ENCODE data around the gene CNTNAP2.

Gene CNTNAP2

GRCh38 chr7:147432576-147432975 is 1316.0 kb downstream of the CNTNAP2 start:
- Histone ChIP-seq H2BK120ac (ENCODE audit: insufficient read depth, low read length, poor library complexity) (no peak overlapping the region), H3K23ac (ENCODE audit: low read length) (no peak overlapping the region), H3K9me3 (ENCODE audit: insufficient read depth, low read depth, low read length) (no peaks in the 10 kb centered on the region), H3K14ac (ENCODE audit: low read length) (no peak overlapping the region), H3K4ac (ENCODE audit: low read depth, low read length) (no peak overlapping the region), H3K4me3 (ENCODE audit: low read depth, low read length) (no peak overlapping the region), H2BK5ac (ENCODE audit: low read depth, low read length, poor library complexity) (no peak overlapping the region), H4K91ac (ENCODE audit: low read depth, low read length) (no peak overlapping the region), H3K79me1 (ENCODE audit: low read length) (no peaks in the 10 kb centered on the region), H4K12ac (ENCODE audit: low read depth, low read length) (no peak overlapping the region), H2AFZ (ENCODE audit: insufficient read depth, low read length, poor library complexity) (no peak overlapping the region), H3K27ac (ENCODE audit: low read depth, low read length) (no peak overlapping the region), H2BK12ac (ENCODE audit: low read length) (no peak overlapping the region), H3K4me2 (ENCODE audit: low read length) (no peak overlapping the region), H3K79me2 (ENCODE audit: control insufficient read depth, insufficient read depth, low read length, poor library complexity) (no peaks in the 10 kb centered on the region), H3K9ac (ENCODE audit: low read length) (no peak overlapping the region), H3K4me1 (ENCODE audit: control insufficient read depth in 1 of 2, insufficient read depth in 2 of 2, low read length in 2 of 2) (no peaks in the 10 kb centered on the region), H3K36me3 (ENCODE audit: control insufficient read depth in 1 of 2, insufficient read depth in 2 of 2, low read length in 2 of 2) (no peaks in the 10 kb centered on the region), H4K8ac (ENCODE audit: low read depth, low read length) (no peak overlapping the region), H3K18ac (ENCODE audit: low read length) (no peak overlapping the region), H3K27me3 (ENCODE audit: insufficient read depth, low read length) (no peaks in the 10 kb centered on the region), H2AK5ac (ENCODE audit: low read length) (no peak overlapping the region)
- no peak for DNase-seq
- WGBS (ENCODE audit: extremely low coverage, insufficient coverage, insufficient read length): no CpG with 5 or more reads among the region's 1 CpG

GRCh38 chr7:147436718-147437117 is 1320.1 kb downstream of the CNTNAP2 start:
- Histone ChIP-seq H3K14ac (ENCODE audit: low read length) (no peak overlapping the region), H3K18ac (ENCODE audit: low read length) (no peak overlapping the region), H2BK12ac (ENCODE audit: low read length) (no peak overlapping the region), H4K91ac (ENCODE audit: low read depth, low read length) (no peak overlapping the region), H3K36me3 (ENCODE audit: control insufficient read depth in 1 of 2, insufficient read depth in 2 of 2, low read length in 2 of 2) (no peaks in the 10 kb centered on the region), H3K9me3 (ENCODE audit: insufficient read depth, low read depth, low read length) (no peaks in the 10 kb centered on the region), H3K4me1 (ENCODE audit: control insufficient read depth in 1 of 2, insufficient read depth in 2 of 2, low read length in 2 of 2) (no peaks in the 10 kb centered on the region), H4K8ac (ENCODE audit: low read depth, low read length) (no peak overlapping the region), H3K4ac (ENCODE audit: low read depth, low read length) (no peak overlapping the region), H3K9ac (ENCODE audit: low read length) (no peak overlapping the region), H3K23ac (ENCODE audit: low read length) (no peak overlapping the region), H3K4me2 (ENCODE audit: low read length) (no peak overlapping the region), H3K27me3 (ENCODE audit: insufficient read depth, low read length) (no peaks in the 10 kb centered on the region), H3K27ac (ENCODE audit: low read depth, low read length) (no peak overlapping the region), H2AFZ (ENCODE audit: insufficient read depth, low read length, poor library complexity) (no peak overlapping the region), H2BK120ac (ENCODE audit: insufficient read depth, low read length, poor library complexity) (no peak overlapping the region), H2BK5ac (ENCODE audit: low read depth, low read length, poor library complexity) (no peak overlapping the region), H4K12ac (ENCODE audit: low read depth, low read length) (no peak overlapping the region), H2AK5ac (ENCODE audit: low read length) (no peak overlapping the region), H3K79me1 (ENCODE audit: low read length) (no peaks in the 10 kb centered on the region), H3K79me2 (ENCODE audit: control insufficient read depth, insufficient read depth, low read length, poor library complexity) (no peaks in the 10 kb centered on the region), H3K4me3 (ENCODE audit: low read depth, low read length) (no peak overlapping the region)
- WGBS (ENCODE audit: extremely low coverage, insufficient coverage, insufficient read length): no CpG with 5 or more reads among the region's 3 CpGs
- DNase-seq: no peak

GRCh38 chr7:147438216-147438615 is 1321.6 kb downstream of the CNTNAP2 start:
- H2BK12ac ChIP-seq (ENCODE audit: low read length): no peak overlapping the region
- H4K91ac ChIP-seq (ENCODE audit: low read depth, low read length): no peak overlapping the region
- H2AFZ ChIP-seq (ENCODE audit: insufficient read depth, low read length, poor library complexity): no peak overlapping the region
- no peak overlapping the region for H2AK5ac ChIP-seq (ENCODE audit: low read length)
- no peak overlapping the region for H3K14ac ChIP-seq (ENCODE audit: low read length)
- no peaks in the 10 kb centered on the region for H3K79me1 ChIP-seq (ENCODE audit: low read length)
- no peak overlapping the region for H2BK5ac ChIP-seq (ENCODE audit: low read depth, low read length, poor library complexity)
- H3K4ac ChIP-seq (ENCODE audit: low read depth, low read length): no peak overlapping the region
- WGBS (ENCODE audit: extremely low coverage, insufficient coverage, insufficient read length): no CpG with 5 or more reads among the region's 1 CpG
- H4K12ac ChIP-seq (ENCODE audit: low read depth, low read length): no peak overlapping the region
- no peak overlapping the region for H3K4me2 ChIP-seq (ENCODE audit: low read length)
- no peak for DNase-seq
- H3K23ac ChIP-seq (ENCODE audit: low read length): no peak overlapping the region
- no peak overlapping the region for H3K9ac ChIP-seq (ENCODE audit: low read length)
- H3K9me3 ChIP-seq (ENCODE audit: insufficient read depth, low read depth, low read length): no peaks in the 10 kb centered on the region
- H3K27ac ChIP-seq (ENCODE audit: low read depth, low read length): no peak overlapping the region
- no peak overlapping the region for H3K4me3 ChIP-seq (ENCODE audit: low read depth, low read length)
- H4K8ac ChIP-seq (ENCODE audit: low read depth, low read length): no peak overlapping the region
- no peak overlapping the region for H2BK120ac ChIP-seq (ENCODE audit: insufficient read depth, low read length, poor library complexity)
- no peaks in the 10 kb centered on the region for H3K79me2 ChIP-seq (ENCODE audit: control insufficient read depth, insufficient read depth, low read length, poor library complexity)
- no peaks in the 10 kb centered on the region for H3K4me1 ChIP-seq (ENCODE audit: control insufficient read depth in 1 of 2, insufficient read depth in 2 of 2, low read length in 2 of 2)
- no peaks in the 10 kb centered on the region for H3K27me3 ChIP-seq (ENCODE audit: insufficient read depth, low read length)
- H3K36me3 ChIP-seq (ENCODE audit: control insufficient read depth in 1 of 2, insufficient read depth in 2 of 2, low read length in 2 of 2): no peaks in the 10 kb centered on the region
- no peak overlapping the region for H3K18ac ChIP-seq (ENCODE audit: low read length)

- no peak overlapping the region for H3K27ac ChIP-seq (ENCODE audit: low read depth, low read length)
- no peak overlapping the region for H3K23ac ChIP-seq (ENCODE audit: low read length)
- H4K91ac ChIP-seq (ENCODE audit: low read depth, low read length): no peak overlapping the region
- WGBS (ENCODE audit: extremely low coverage, insufficient coverage, insufficient read length): no CpG with 5 or more reads among the region's 2 CpGs
- H3K4ac ChIP-seq (ENCODE audit: low read depth, low read length): no peak overlapping the region
- H4K8ac ChIP-seq (ENCODE audit: low read depth, low read length): no peak overlapping the region
- no peaks in the 10 kb centered on the region for H3K79me1 ChIP-seq (ENCODE audit: low read length)
- no peak overlapping the region for H2AFZ ChIP-seq (ENCODE audit: insufficient read depth, low read length, poor library complexity)
- H2BK5ac ChIP-seq (ENCODE audit: low read depth, low read length, poor library complexity): no peak overlapping the region
- H3K14ac ChIP-seq (ENCODE audit: low read length): no peak overlapping the region
- no peak overlapping the region for H2BK12ac ChIP-seq (ENCODE audit: low read length)
- no peak overlapping the region for H4K12ac ChIP-seq (ENCODE audit: low read depth, low read length)
- H3K9me3 ChIP-seq (ENCODE audit: insufficient read depth, low read depth, low read length): no peaks in the 10 kb centered on the region
- no peaks in the 10 kb centered on the region for H3K79me2 ChIP-seq (ENCODE audit: control insufficient read depth, insufficient read depth, low read length, poor library complexity)
- H2AK5ac ChIP-seq (ENCODE audit: low read length): no peak overlapping the region
- H3K18ac ChIP-seq (ENCODE audit: low read length): no peak overlapping the region
- no peaks in the 10 kb centered on the region for H3K27me3 ChIP-seq (ENCODE audit: insufficient read depth, low read length)
- no peak overlapping the region for H3K4me3 ChIP-seq (ENCODE audit: low read depth, low read length)
- no peak overlapping the region for H3K4me2 ChIP-seq (ENCODE audit: low read length)
- no peaks in the 10 kb centered on the region for H3K4me1 ChIP-seq (ENCODE audit: control insufficient read depth in 1 of 2, insufficient read depth in 2 of 2, low read length in 2 of 2)
- no peak for DNase-seq
- H2BK120ac ChIP-seq (ENCODE audit: insufficient read depth, low read length, poor library complexity): no peak overlapping the region
- no peak overlapping the region for H3K9ac ChIP-seq (ENCODE audit: low read length)
- no peaks in the 10 kb centered on the region for H3K36me3 ChIP-seq (ENCODE audit: control insufficient read depth in 1 of 2, insufficient read depth in 2 of 2, low read length in 2 of 2)
Observed at GRCh38 chr7:147443942-147444341, 1327.3 kb downstream of the CNTNAP2 start.
